HFF-Myc (cell line): ENCODE measurements around the gene HMGCS2.
"Not testable (repeated sequence)": the region's sequence is repeated elsewhere in the genome, so short reads cannot be mapped to it uniquely, and the experiment has no call there.

ENCODE experiments used
- DNase-seq: peaks from one replicate; pipeline ENCODE4 v3.0.0-alpha.2; 2011; ENCODE audit warnings: low read depth; ENCODE audit errors: extremely low read depth
- H3K4me3 ChIP-seq: replicated peaks from 2 replicates; pipeline ENCODE4 v1.5.1; 2011; ENCODE audit warnings: low read depth, mild to moderate bottlenecking, control low read depth, low read length
- CTCF ChIP-seq: IDR thresholded peaks from 2 replicates; pipeline ENCODE4 v1.5.1; 2012; ENCODE audit warnings: mild to moderate bottlenecking, low read depth, low read length, control low read depth; ENCODE audit errors: missing control alignments

Gene HMGCS2

GRCh38 chr1:119711804-119712341 is 56.8 kb downstream of the HMGCS2 start, which contains the start of gene PHGDH:
TSS of gene PHGDH (plus strand) at chr1:119711934. CDS start at chr1:119712023, 89 bp downstream.
- peak; percentile 64 for DNase-seq
- TF ChIP-seq CTCF, result no peak
- peak within 1 kb of the TSS; percentile 95 for H3K4me3 ChIP-seq

- peak overlapping the region; percentile 95 for H3K4me3 ChIP-seq
- not testable (repeated sequence) for DNase-seq
Observed at GRCh38 chr1:119711356-119711803, 57.3 kb downstream of the HMGCS2 start.

- DNase-seq, result not testable (repeated sequence)
Observed at GRCh38 chr1:119706599-119706998, 62.1 kb downstream of the HMGCS2 start.

GRCh38 chr1:119703666-119704450 is 64.8 kb downstream of the HMGCS2 start:
- no peak for TF ChIP-seq CTCF
- DNase-seq, result no peak
- no peak overlapping the region for H3K4me3 ChIP-seq

More at GRCh38 chr1:119706599-119706998, 62.1 kb downstream of the HMGCS2 start:
- not testable (repeated sequence) for H3K4me3 ChIP-seq

- TF ChIP-seq CTCF, result no peak
- DNase-seq, result peak; percentile 56
- H3K4me3 ChIP-seq, result no peak overlapping the region
Observed at GRCh38 chr1:119702384-119702783, 66.3 kb downstream of the HMGCS2 start.

GRCh38 chr1:119701659-119702058 is 67.0 kb downstream of the HMGCS2 start:
- no peak for DNase-seq
- TF ChIP-seq CTCF, result no peak
- no peak overlapping the region for H3K4me3 ChIP-seq

GRCh38 chr1:119700326-119700725 is 68.4 kb downstream of the HMGCS2 start:
- no peak for DNase-seq
- H3K4me3 ChIP-seq, result no peak overlapping the region
- TF ChIP-seq CTCF, result no peak
